A673 (cell line): ENCODE data around the gene EHMT1.

Source experiments
- EZH2 ChIP-seq: fragments of 200-600 bp; sonication (generic); IDR thresholded peaks from 2 replicates; pipeline ENCODE4 v1.6.1; 2017; ENCODE audit warnings: borderline replicate concordance, low read depth, mild to moderate bottlenecking, mixed read lengths, antibody characterized with exemption, low read length; ENCODE audit not compliant: poor library complexity, severe bottlenecking
- TF ChIP-seq, protein P1 (sequence below): fragments of 300-800, 200-600 bp; sonication (generic); conservative IDR thresholded peaks from 2 replicates; pipeline ENCODE4 v1.5.1; 2017; ENCODE audit warnings: low read depth, mild to moderate bottlenecking, antibody characterized with exemption, low read length, moderate library complexity, mixed read lengths

DNA sequence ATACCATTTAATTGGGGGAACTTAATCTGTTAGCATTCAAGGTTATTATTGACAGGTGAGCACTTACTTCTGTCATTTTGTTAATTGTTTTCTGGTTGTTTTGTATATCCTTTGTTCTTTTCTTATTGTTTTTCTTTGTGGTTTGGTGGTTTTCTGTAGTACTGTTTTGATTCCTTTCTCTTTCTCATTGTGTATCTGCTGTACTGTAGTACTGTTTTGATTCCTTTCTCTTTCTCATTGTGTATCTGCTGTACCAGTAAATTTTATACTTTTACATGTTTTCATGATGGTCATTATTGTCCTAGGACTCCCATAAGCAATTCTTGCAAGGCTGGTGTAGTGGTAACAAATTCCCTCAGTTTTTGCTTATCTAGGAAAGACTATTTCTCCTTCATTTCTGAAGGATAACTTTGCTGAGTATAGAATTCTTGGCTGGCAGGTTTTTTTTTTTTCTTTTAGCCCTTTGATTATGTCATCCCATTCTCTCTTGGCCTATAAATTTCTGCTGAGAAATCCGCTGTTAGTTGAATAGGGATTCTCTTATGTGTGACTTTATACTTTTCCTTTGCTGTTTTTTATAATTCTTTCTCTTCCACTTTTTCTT, 234.7 kb downstream of the EHMT1 start:
- TF ChIP-seq, protein P1, sequence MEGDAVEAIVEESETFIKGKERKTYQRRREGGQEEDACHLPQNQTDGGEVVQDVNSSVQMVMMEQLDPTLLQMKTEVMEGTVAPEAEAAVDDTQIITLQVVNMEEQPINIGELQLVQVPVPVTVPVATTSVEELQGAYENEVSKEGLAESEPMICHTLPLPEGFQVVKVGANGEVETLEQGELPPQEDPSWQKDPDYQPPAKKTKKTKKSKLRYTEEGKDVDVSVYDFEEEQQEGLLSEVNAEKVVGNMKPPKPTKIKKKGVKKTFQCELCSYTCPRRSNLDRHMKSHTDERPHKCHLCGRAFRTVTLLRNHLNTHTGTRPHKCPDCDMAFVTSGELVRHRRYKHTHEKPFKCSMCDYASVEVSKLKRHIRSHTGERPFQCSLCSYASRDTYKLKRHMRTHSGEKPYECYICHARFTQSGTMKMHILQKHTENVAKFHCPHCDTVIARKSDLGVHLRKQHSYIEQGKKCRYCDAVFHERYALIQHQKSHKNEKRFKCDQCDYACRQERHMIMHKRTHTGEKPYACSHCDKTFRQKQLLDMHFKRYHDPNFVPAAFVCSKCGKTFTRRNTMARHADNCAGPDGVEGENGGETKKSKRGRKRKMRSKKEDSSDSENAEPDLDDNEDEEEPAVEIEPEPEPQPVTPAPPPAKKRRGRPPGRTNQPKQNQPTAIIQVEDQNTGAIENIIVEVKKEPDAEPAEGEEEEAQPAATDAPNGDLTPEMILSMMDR = no peak
- TF ChIP-seq EZH2 = no peak
